ENCODE data around the gene WASL.
"Not testable (repeated sequence)": the region's sequence is repeated elsewhere in the genome, so short reads cannot be mapped to it uniquely, and the experiment has no call there.

WASL gene

DNA sequence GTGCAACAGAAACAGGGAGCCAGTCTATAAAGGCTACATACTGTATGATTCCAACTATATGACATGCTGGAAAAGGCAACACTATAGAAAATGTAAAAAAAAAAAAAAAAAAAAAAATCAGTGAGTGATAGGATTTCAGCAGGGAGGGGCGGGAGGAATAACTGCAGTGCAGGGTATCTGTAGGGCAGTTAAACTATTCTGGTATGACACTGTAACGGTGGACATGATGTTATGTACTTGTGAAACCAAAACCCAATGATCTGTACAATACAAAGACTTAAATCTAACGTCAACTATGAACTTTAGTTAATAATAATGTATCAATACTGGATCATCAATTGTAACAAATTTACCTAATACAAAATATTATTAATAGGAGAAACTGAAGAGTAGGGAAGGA is 14.3 kb downstream of the WASL start:
- no peaks in the 10 kb centered on the region for H3K36me3 ChIP-seq (ENCODE audit: control insufficient read depth, insufficient read depth, low read length)
- H3K27ac ChIP-seq (ENCODE audit: low read depth, low read length) = no peak overlapping the region
- H3K4me3 ChIP-seq (ENCODE audit: low read depth, low read length) = no peak overlapping the region
- no peaks in the 10 kb centered on the region for H3K4me1 ChIP-seq (ENCODE audit: control insufficient read depth, insufficient read depth, low read length)
- no peak overlapping the region for H3K9ac ChIP-seq (ENCODE audit: low read length)
- H3K9me3 ChIP-seq (ENCODE audit: control insufficient read depth, insufficient read depth, low read depth, low read length) = peaks cover 2% of the 10 kb centered on the region; the same call in 1 of the 2 replicates
- no peaks in the 10 kb centered on the region for H3K27me3 ChIP-seq (ENCODE audit: control insufficient read depth, insufficient read depth, low read length)

DNA sequence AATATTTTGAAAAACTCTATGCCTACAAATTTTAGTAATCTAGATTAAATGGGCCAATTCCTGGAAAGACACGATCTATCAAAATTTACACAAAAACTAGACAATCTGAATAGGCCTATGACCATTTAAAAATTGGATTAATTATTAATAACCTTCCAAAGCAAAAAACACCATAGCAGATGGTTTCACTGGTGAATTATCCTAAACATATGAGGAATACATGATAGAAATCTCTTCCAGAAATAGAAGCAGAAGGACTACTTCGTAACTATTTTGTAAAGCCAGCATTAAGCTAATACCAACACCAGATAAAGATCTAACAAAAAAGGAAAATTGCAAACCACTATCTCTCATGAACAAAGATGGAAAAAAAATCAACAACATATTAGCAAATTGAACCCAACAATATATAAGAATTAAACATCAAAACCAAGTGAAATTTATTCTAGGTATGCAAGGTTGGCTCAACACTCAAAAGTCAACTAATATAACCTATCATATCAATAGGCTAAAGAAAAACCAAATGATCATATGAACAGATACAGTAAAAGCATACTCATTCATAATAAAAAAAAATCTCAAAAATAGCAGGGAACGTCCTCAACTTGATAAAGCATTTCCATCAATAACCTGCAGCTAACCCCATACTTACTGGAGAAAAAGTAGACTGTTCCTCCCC is 16.3 kb downstream of the WASL start:
- Histone ChIP-seq H3K4me3 (ENCODE audit: low read depth, low read length) (no peak overlapping the region), H3K4me1 (ENCODE audit: control insufficient read depth, insufficient read depth, low read length) (no peaks in the 10 kb centered on the region), H3K27me3 (ENCODE audit: control insufficient read depth, insufficient read depth, low read length) (no peaks in the 10 kb centered on the region), H3K27ac (ENCODE audit: low read depth, low read length) (no peak overlapping the region), H3K36me3 (ENCODE audit: control insufficient read depth, insufficient read depth, low read length) (0 out of 2 replicates have a peak, but pooled peaks cover 4% of the 10 kb centered on the region), H3K9me3 (ENCODE audit: control insufficient read depth, insufficient read depth, low read depth, low read length) (peaks cover 2% of the 10 kb centered on the region; the same call in 1 of the 2 replicates), H3K9ac (ENCODE audit: low read length) (no peak overlapping the region)

DNA sequence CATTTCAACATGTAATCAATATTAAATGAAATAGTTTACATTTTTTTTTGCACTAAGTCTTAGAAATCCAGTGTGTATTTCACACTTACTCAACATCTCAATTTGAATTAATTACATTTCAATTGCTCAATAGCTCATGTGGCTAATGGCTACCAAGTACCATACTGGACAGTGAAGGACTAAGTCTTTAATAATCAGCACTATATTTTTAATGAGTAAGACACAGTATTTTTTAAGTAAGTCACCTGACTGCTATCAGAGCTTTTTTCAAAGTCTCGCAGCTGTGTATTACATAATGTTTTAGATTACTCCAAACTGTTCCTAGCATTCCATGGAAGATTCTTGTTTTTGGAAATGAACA is 19.6 kb downstream of the WASL start:
- Histone ChIP-seq H3K27ac (ENCODE audit: low read depth, low read length) (no peak overlapping the region), H3K36me3 (ENCODE audit: control insufficient read depth, insufficient read depth, low read length) (0 out of 2 replicates have a peak, but pooled peaks cover 4% of the 10 kb centered on the region), H3K4me3 (ENCODE audit: low read depth, low read length) (no peak overlapping the region), H3K9me3 (ENCODE audit: control insufficient read depth, insufficient read depth, low read depth, low read length) (no peaks in the 10 kb centered on the region; the same call in 1 of the 2 replicates), H3K27me3 (ENCODE audit: control insufficient read depth, insufficient read depth, low read length) (no peaks in the 10 kb centered on the region), H3K4me1 (ENCODE audit: control insufficient read depth, insufficient read depth, low read length) (peaks cover 18% of the 10 kb centered on the region), H3K9ac (ENCODE audit: low read length) (no peak overlapping the region)

DNA sequence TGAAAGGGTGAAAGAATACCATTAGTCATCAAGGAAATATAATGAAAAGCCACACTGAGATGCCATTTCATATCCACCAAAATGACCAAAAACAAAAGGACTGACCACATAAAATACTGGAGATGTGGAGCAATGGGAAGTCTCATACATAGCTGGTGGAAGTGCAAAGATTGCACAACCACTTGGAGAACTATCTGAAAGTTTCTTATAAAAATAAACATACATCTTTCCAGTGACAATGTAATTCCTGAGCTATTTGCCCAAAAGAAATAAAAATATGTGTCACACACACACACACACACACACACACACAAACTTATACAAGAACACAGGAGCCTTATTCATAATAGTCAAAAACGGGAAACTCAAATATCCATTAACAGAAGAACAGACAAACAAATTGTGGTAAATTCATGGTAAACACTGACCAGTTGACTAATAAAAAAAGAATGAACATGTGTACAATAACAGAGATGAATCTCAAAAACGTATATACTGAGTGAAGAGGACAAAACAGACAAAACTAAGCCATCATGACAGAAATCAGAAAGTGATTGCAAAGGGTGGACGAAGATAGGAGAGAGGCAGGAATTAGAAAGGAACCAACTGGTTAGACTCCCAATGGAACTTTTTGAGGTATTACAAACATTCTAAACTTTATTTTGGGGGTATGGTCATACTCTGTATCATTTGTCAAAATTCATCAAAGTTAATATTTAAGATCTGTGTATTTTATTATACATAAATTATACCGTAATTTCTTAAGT is 21.5 kb downstream of the WASL start:
- Histone ChIP-seq H3K9ac (ENCODE audit: low read length) (no peak overlapping the region), H3K36me3 (ENCODE audit: control insufficient read depth, insufficient read depth, low read length) (0 out of 2 replicates have a peak, but pooled peaks cover 4% of the 10 kb centered on the region), H3K27me3 (ENCODE audit: control insufficient read depth, insufficient read depth, low read length) (no peaks in the 10 kb centered on the region), H3K9me3 (ENCODE audit: control insufficient read depth, insufficient read depth, low read depth, low read length) (no peaks in the 10 kb centered on the region), H3K27ac (ENCODE audit: low read depth, low read length) (no peak overlapping the region), H3K4me1 (ENCODE audit: control insufficient read depth, insufficient read depth, low read length) (peaks cover 28% of the 10 kb centered on the region), H3K4me3 (ENCODE audit: low read depth, low read length) (no peak overlapping the region)

DNA sequence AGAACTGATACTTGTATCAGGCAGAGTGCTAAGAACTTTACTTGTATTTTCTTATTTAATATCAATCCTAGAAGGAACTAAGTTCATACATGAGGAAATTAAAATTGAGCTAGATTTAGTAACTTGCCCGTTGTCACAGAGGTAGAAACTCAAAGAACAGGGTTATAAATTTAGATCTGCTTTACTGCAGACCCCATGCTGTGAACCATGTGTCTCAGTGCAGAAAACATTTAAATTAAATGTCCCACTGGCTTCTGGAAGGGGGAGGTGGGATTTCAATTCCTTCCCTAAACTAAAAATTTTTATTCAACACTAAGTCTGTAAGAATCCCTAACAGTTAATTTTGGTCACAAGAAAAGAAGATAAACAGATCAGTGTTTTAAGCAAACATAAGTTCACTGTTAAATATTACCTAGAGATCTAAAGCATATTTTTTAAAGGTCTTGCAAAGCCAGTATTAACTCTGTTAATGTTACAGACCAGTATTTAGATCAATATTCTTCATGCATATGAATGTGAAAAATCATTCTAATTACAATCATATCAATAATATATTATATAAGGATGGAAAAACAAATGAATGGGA is 23.1 kb downstream of the WASL start:
- Histone ChIP-seq H3K9me3 (ENCODE audit: control insufficient read depth, insufficient read depth, low read depth, low read length) (no peaks in the 10 kb centered on the region), H3K4me3 (ENCODE audit: low read depth, low read length) (no peak overlapping the region), H3K27me3 (ENCODE audit: control insufficient read depth, insufficient read depth, low read length) (no peaks in the 10 kb centered on the region), H3K27ac (ENCODE audit: low read depth, low read length) (no peak overlapping the region; the same call in 1 of the 2 replicates), H3K9ac (ENCODE audit: low read length) (no peak overlapping the region), H3K36me3 (ENCODE audit: control insufficient read depth, insufficient read depth, low read length) (0 out of 2 replicates have a peak, but pooled peaks cover 4% of the 10 kb centered on the region), H3K4me1 (ENCODE audit: control insufficient read depth, insufficient read depth, low read length) (peaks cover 28% of the 10 kb centered on the region)

DNA sequence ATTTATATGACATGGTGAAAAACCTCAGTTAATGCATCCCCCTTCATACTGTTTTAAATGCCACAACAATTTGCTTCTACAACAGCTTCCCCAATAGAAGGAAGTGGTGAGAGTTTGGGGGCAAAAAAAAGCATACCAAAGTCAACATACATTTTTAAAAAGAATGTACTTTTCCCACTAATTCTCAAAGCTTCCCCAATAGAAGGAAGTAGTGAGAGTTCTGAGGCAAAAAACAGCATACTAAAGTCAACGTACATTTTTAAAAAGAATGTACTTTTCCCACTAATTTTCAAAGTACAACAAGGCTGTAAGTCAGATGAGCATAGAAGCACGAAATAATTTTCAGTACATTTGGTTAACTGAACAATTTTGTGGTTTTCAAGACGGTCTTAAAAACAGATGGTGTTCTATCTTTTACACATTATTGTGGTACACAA is 24.0 kb downstream of the WASL start:
- Histone ChIP-seq H3K4me3 (ENCODE audit: low read depth, low read length) (no peak overlapping the region), H3K27ac (ENCODE audit: low read depth, low read length) (no peak overlapping the region), H3K4me1 (ENCODE audit: control insufficient read depth, insufficient read depth, low read length) (peaks cover 28% of the 10 kb centered on the region), H3K9me3 (ENCODE audit: control insufficient read depth, insufficient read depth, low read depth, low read length) (peaks cover under 1% of the 10 kb centered on the region; the same call in 1 of the 2 replicates), H3K9ac (ENCODE audit: low read length) (no peak overlapping the region), H3K27me3 (ENCODE audit: control insufficient read depth, insufficient read depth, low read length) (no peaks in the 10 kb centered on the region), H3K36me3 (ENCODE audit: control insufficient read depth, insufficient read depth, low read length) (0 out of 2 replicates have a peak, but pooled peaks cover 4% of the 10 kb centered on the region)

DNA sequence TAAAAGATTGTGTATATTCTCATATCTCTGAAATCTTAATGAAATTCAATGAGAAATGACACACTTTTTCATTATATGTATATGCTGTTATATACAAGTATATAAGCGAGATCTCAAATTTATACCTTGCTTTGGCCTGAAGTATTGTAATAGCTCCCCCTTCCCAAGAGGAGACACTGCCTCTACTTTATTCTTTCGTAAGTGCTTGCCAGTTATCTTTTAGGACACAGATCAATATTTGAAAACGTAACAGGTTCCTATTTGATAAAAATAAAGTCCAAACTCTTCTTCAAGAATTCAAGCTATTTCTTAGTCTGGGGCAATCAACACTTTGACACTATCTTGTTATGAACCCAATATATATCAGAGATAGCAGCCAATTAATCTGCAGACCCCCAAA is 24.9 kb downstream of the WASL start:
- Histone ChIP-seq H3K4me3 (ENCODE audit: low read depth, low read length) (no peak overlapping the region), H3K27me3 (ENCODE audit: control insufficient read depth, insufficient read depth, low read length) (no peaks in the 10 kb centered on the region), H3K9me3 (ENCODE audit: control insufficient read depth, insufficient read depth, low read depth, low read length) (peaks cover 8% of the 10 kb centered on the region; the same call in 1 of the 2 replicates), H3K9ac (ENCODE audit: low read length) (no peak overlapping the region), H3K4me1 (ENCODE audit: control insufficient read depth, insufficient read depth, low read length) (peaks cover 28% of the 10 kb centered on the region), H3K27ac (ENCODE audit: low read depth, low read length) (no peak overlapping the region), H3K36me3 (ENCODE audit: control insufficient read depth, insufficient read depth, low read length) (peaks cover 4% of the 10 kb centered on the region; the same call in 1 of the 2 replicates)

DNA sequence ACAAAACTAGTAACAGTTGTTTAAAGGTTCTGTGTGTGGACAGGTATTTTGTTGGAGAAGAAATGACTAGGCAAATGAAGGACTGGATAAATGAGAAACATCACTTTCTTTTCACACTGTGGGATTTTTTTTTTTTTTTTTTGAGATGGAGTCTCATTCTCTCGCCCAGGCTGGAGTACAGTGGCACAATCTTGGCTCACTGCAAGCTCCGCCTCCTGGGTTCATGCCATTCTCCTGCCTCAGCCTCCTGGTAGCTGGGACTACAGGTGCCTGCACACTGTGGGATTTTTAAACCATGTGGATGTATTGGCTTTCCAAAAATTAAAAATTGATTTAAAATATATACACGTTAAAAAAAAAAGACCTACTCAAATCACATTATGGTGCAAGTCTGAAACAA is 28.3 kb downstream of the WASL start:
- H3K4me1 ChIP-seq (ENCODE audit: control insufficient read depth, insufficient read depth, low read length) = peaks cover 27% of the 10 kb centered on the region
- not testable (repeated sequence) for H3K27ac ChIP-seq (ENCODE audit: low read depth, low read length); H3K27me3 ChIP-seq (ENCODE audit: control insufficient read depth, insufficient read depth, low read length); H3K9ac ChIP-seq (ENCODE audit: low read length); H3K4me3 ChIP-seq (ENCODE audit: low read depth, low read length); H3K9me3 ChIP-seq (ENCODE audit: control insufficient read depth, insufficient read depth, low read depth, low read length); H3K36me3 ChIP-seq (ENCODE audit: control insufficient read depth, insufficient read depth, low read length)

DNA sequence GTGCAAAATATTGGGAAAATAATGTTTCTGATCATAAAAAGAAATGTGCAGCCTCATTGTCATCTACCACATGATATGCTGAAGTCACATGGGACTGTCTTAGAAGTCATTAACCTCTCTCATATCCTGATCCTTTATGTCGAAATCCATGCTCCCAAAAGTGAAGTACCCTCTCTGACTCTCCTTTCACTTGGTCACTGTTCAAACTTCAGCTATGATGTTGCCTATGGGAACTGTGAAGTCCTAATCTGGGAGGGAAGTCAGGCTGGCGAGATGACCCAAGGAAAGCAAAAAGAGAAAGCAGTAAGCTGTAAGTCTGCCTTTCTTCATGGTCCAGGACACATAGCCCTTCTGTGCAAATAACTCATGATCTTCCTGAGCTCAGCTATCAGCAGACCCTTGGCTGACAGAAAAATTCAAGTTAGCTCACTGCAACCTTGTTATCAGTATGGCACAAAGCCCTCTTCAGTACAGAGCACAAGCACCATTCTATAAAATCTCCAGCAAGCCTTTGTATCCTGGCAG is 29.5 kb downstream of the WASL start:
- H3K9me3 ChIP-seq (ENCODE audit: control insufficient read depth, insufficient read depth, low read depth, low read length) = peaks cover 8% of the 10 kb centered on the region; the same call in 1 of the 2 replicates
- no peak overlapping the region for H3K4me3 ChIP-seq (ENCODE audit: low read depth, low read length)
- peaks cover 20% of the 10 kb centered on the region for H3K4me1 ChIP-seq (ENCODE audit: control insufficient read depth, insufficient read depth, low read length)
- H3K9ac ChIP-seq (ENCODE audit: low read length) = no peak overlapping the region
- no peaks in the 10 kb centered on the region; the same call in 1 of the 2 replicates for H3K36me3 ChIP-seq (ENCODE audit: control insufficient read depth, insufficient read depth, low read length)
- no peak overlapping the region for H3K27ac ChIP-seq (ENCODE audit: low read depth, low read length)
- H3K27me3 ChIP-seq (ENCODE audit: control insufficient read depth, insufficient read depth, low read length) = no peaks in the 10 kb centered on the region

DNA sequence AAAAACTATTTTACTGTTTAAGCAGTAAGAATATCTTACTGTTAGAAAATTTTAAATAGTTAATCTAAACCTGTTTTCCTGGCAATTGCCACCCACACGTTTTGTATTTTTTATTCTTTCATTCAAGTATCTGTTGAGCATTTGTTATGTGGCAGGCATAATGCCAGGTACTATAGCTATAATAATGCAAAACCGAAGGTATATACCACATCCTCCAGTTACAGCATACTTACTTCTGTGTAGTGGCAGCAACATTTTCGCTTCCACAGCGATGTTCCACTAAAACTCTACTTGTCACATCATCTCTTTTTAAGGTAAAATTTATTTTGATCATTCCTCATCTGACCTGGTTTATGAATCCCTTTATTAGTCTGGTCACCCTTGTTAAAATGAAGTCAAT is 30.0 kb downstream of the WASL start:
- H3K9ac ChIP-seq (ENCODE audit: low read length) = no peak overlapping the region
- no peaks in the 10 kb centered on the region for H3K27me3 ChIP-seq (ENCODE audit: control insufficient read depth, insufficient read depth, low read length)
- H3K36me3 ChIP-seq (ENCODE audit: control insufficient read depth, insufficient read depth, low read length) = no peaks in the 10 kb centered on the region; the same call in 1 of the 2 replicates
- H3K4me3 ChIP-seq (ENCODE audit: low read depth, low read length) = no peak overlapping the region
- no peak overlapping the region for H3K27ac ChIP-seq (ENCODE audit: low read depth, low read length)
- H3K4me1 ChIP-seq (ENCODE audit: control insufficient read depth, insufficient read depth, low read length) = peaks cover 15% of the 10 kb centered on the region
- peaks cover 8% of the 10 kb centered on the region; the same call in 1 of the 2 replicates for H3K9me3 ChIP-seq (ENCODE audit: control insufficient read depth, insufficient read depth, low read depth, low read length)
